NCI-H1436 (cell line): ENCODE results near the gene TMEM209.

Experiments
- DNase-seq: peaks from one replicate; lab custom pipeline; 2025; lab: John Stamatoyannopoulos, UW

TMEM209 gene

GRCh38 chr7:130143986-130144311 is 61.3 kb downstream of the TMEM209 start:
- no peak for DNase-seq

GRCh38 chr7:130143334-130143732 is 61.9 kb downstream of the TMEM209 start:
- no peak for DNase-seq

- no peak for DNase-seq
Observed at GRCh38 chr7:130142654-130143333, 62.4 kb downstream of the TMEM209 start.

GRCh38 chr7:130141884-130142653 is 63.1 kb downstream of the TMEM209 start:
- DNase-seq = no peak

- DNase-seq = peak; percentile 14
Observed at GRCh38 chr7:130141161-130141883, 63.9 kb downstream of the TMEM209 start.

- no peak for DNase-seq
Observed at GRCh38 chr7:130140551-130141160, 64.5 kb downstream of the TMEM209 start.

- no peak for DNase-seq
Observed at GRCh38 chr7:130139193-130139960, 65.8 kb downstream of the TMEM209 start.

GRCh38 chr7:130137207-130137606 is 68.0 kb downstream of the TMEM209 start:
- DNase-seq = no peak

- DNase-seq = no peak
Observed at GRCh38 chr7:130136579-130137167, 68.5 kb downstream of the TMEM209 start.

GRCh38 chr7:130135208-130136205 is 69.7 kb downstream of the TMEM209 start:
- no peak for DNase-seq

GRCh38 chr7:130134726-130135125 is 70.5 kb downstream of the TMEM209 start:
- DNase-seq = no peak

GRCh38 chr7:130134106-130134636 is 71.0 kb downstream of the TMEM209 start:
- DNase-seq = no peak

- no peak for DNase-seq
Observed at GRCh38 chr7:130133029-130133782, 72.0 kb downstream of the TMEM209 start.

GRCh38 chr7:130131964-130132875 is 73.0 kb downstream of the TMEM209 start:
- no peak for DNase-seq

GRCh38 chr7:130131191-130131834 is 73.9 kb downstream of the TMEM209 start:
- DNase-seq = no peak

GRCh38 chr7:130129011-130129411 is 76.2 kb downstream of the TMEM209 start:
- DNase-seq = no peak

GRCh38 chr7:130127821-130128317 is 77.3 kb downstream of the TMEM209 start:
- no peak for DNase-seq
